H9 (cell line): ENCODE data around the gene ACP4. TPM values are rescaled to one million over a fixed set of nuclear protein-coding genes. Genes with fewer than 3 reads are reported as not detected.
A peak's percentile ranks its signal among the peaks of the same experiment; 100 is the strongest.

Experiments used
- DNase-seq: peaks from one replicate; pipeline ENCODE4 v3.0.0-alpha.2; 2017
- H2AFZ ChIP-seq: one replicate; pipeline ENCODE4 v1.6.1; 2013; ENCODE audit warnings: mild to moderate bottlenecking, low read length, control low read depth, moderate library complexity
- H2AK5ac ChIP-seq: 2 replicates; pipeline ENCODE4 v1.6.1; 2013; ENCODE audit warnings: low read length, control low read depth, mixed read lengths; ENCODE audit not compliant: insufficient read length
- H2BK120ac ChIP-seq: one replicate; pipeline ENCODE4 v1.6.1; 2013; ENCODE audit warnings: low read depth, mild to moderate bottlenecking, low read length, control low read depth, inconsistent platforms; ENCODE audit not compliant: poor library complexity, severe bottlenecking
- H2BK12ac ChIP-seq: 2 replicates; pipeline ENCODE4 v1.6.1; 2013; ENCODE audit warnings: low read length, control low read depth, mixed read lengths, low read depth; ENCODE audit not compliant: insufficient read length
- H2BK15ac ChIP-seq: 2 replicates; pipeline ENCODE4 v1.6.1; 2013; ENCODE audit warnings: low read depth, low read length, control low read depth
- H2BK20ac ChIP-seq: one replicate; pipeline ENCODE4 v1.6.1; 2013; ENCODE audit warnings: low read depth, mild to moderate bottlenecking, low read length, control low read depth, inconsistent platforms; ENCODE audit not compliant: poor library complexity, severe bottlenecking
- H2BK5ac ChIP-seq: 2 replicates; pipeline ENCODE4 v1.6.1; 2013; ENCODE audit warnings: low read length, control low read depth, mixed read lengths; ENCODE audit not compliant: insufficient read length
- H3K14ac ChIP-seq: 2 replicates; pipeline ENCODE4 v1.6.1; 2013; ENCODE audit warnings: low read length, control low read depth; ENCODE audit not compliant: insufficient read depth
- H3K18ac ChIP-seq: 2 replicates; pipeline ENCODE4 v1.6.1; 2013; ENCODE audit warnings: low read depth, mild to moderate bottlenecking, mixed read lengths, low read length, control low read depth; ENCODE audit not compliant: insufficient read length
- H3K23ac ChIP-seq: 2 replicates; pipeline ENCODE4 v1.6.1; 2013; ENCODE audit warnings: low read length, control low read depth, mixed read lengths, low read depth; ENCODE audit not compliant: insufficient read length
- H3K23me2 ChIP-seq: 2 replicates; pipeline ENCODE4 v1.6.1; 2013; ENCODE audit warnings: low read depth, mild to moderate bottlenecking, mixed read lengths, low read length, control low read depth; ENCODE audit not compliant: insufficient read length, poor library complexity, severe bottlenecking
- H3K27ac ChIP-seq: 2 replicates; pipeline ENCODE4 v1.5.1; 2013; ENCODE audit warnings: low read length, control low read depth, mixed read lengths, low read depth; ENCODE audit not compliant: insufficient read length
- H3K27me3 ChIP-seq: 2 replicates; pipeline ENCODE4 v1.6.1; 2013; ENCODE audit warnings: low read length, control low read depth, inconsistent platforms; ENCODE audit not compliant: insufficient read depth
- H3K4ac ChIP-seq: 2 replicates; pipeline ENCODE4 v1.6.1; 2013; ENCODE audit warnings: low read depth, mild to moderate bottlenecking, control low read depth, inconsistent platforms, low read length, moderate library complexity
- H3K4me1 ChIP-seq: 2 replicates; pipeline ENCODE4 v1.6.1; 2013; ENCODE audit warnings: low read length, control low read depth, inconsistent platforms; ENCODE audit not compliant: insufficient read depth
- H3K4me2 ChIP-seq: 2 replicates; pipeline ENCODE4 v1.6.1; 2013; ENCODE audit warnings: low read length, control low read depth, mixed read lengths; ENCODE audit not compliant: insufficient read length, insufficient read depth
- H3K56ac ChIP-seq: 2 replicates; pipeline ENCODE4 v1.6.1; 2013; ENCODE audit warnings: low read depth, mild to moderate bottlenecking, mixed read lengths, low read length, control low read depth; ENCODE audit not compliant: insufficient read length
- H3K79me1 ChIP-seq: 2 replicates; pipeline ENCODE4 v1.6.1; 2013; ENCODE audit warnings: low read depth, mild to moderate bottlenecking, moderate library complexity, low read length, control low read depth, inconsistent platforms; ENCODE audit not compliant: insufficient read depth, poor library complexity, severe bottlenecking
- H3K79me2 ChIP-seq: 2 replicates; pipeline ENCODE4 v1.6.1; 2013; ENCODE audit warnings: low read length, control low read depth, inconsistent platforms; ENCODE audit not compliant: insufficient read depth
- H3K9ac ChIP-seq: 2 replicates; pipeline ENCODE4 v1.6.1; 2013; ENCODE audit warnings: low read length, control low read depth, mixed read lengths; ENCODE audit not compliant: insufficient read length; ENCODE audit errors: extremely low read depth
- H3K9me3 ChIP-seq: one replicate; pipeline ENCODE4 v1.6.1; 2013; ENCODE audit warnings: low read depth, low read length, inconsistent platforms; ENCODE audit not compliant: control insufficient read depth
- H3T11ph ChIP-seq: one replicate; pipeline ENCODE4 v1.6.1; 2013; ENCODE audit warnings: mild to moderate bottlenecking, low read length, control low read depth, inconsistent platforms
- H4K20me1 ChIP-seq: one replicate; pipeline ENCODE4 v1.6.1; 2013; ENCODE audit not compliant: control insufficient read depth, insufficient read length, insufficient read depth
- H4K5ac ChIP-seq: 2 replicates; pipeline ENCODE4 v1.6.1; 2013; ENCODE audit warnings: low read depth, mild to moderate bottlenecking, mixed read lengths, low read length, control low read depth; ENCODE audit not compliant: insufficient read length
- H4K8ac ChIP-seq: replicated peaks from 2 replicates; pipeline ENCODE4 v1.6.1; 2013; ENCODE audit warnings: low read length, control low read depth, mixed read lengths, low read depth; ENCODE audit not compliant: insufficient read length
- H4K91ac ChIP-seq: 2 replicates; pipeline ENCODE4 v1.6.1; 2013; ENCODE audit warnings: low read depth, mild to moderate bottlenecking, moderate library complexity, mixed read lengths, low read length, control low read depth; ENCODE audit not compliant: insufficient read length
- H3K27ac Mint-ChIP-seq, 3 experiments: 2 replicates in 2 of 3; 3 replicates in 1 of 3; pipeline ENCODE4 v1.8.0; 2020 to 2021; ENCODE audit warnings: mixed read lengths in 3 of 3, mild to moderate bottlenecking in 1 of 3, moderate library complexity in 1 of 3
- H3K27me3 Mint-ChIP-seq: 2 replicates; pipeline ENCODE4 v1.8.0; 2021; ENCODE audit warnings: low read depth, mild to moderate bottlenecking, moderate library complexity, mixed read lengths
- H3K36me3 Mint-ChIP-seq, 3 experiments: 2 replicates in 2 of 3; 3 replicates in 1 of 3; pipeline ENCODE4 v1.8.0; 2020 to 2021; ENCODE audit warnings: low read depth in 3 of 3, mixed read lengths in 3 of 3; ENCODE audit not compliant: insufficient read depth in 1 of 3
- H3K4me1 Mint-ChIP-seq, 2 experiments: 2 replicates each; pipeline ENCODE4 v1.8.0; 2020; ENCODE audit warnings: mixed read lengths in 2 of 2
- H3K4me3 Mint-ChIP-seq, 2 experiments: 2 replicates in 1 of 2; 3 replicates in 1 of 2; pipeline ENCODE4 v1.8.0; 2020 to 2021; ENCODE audit warnings: mild to moderate bottlenecking in 2 of 2, mixed read lengths in 2 of 2, moderate library complexity in 1 of 2
- H3K9me3 Mint-ChIP-seq, 2 experiments: 2 replicates in 1 of 2; 3 replicates in 1 of 2; pipeline ENCODE4 v1.8.0; 2020; ENCODE audit warnings: mild to moderate bottlenecking in 2 of 2, mixed read lengths in 2 of 2, moderate library complexity in 1 of 2
- CTCF ChIP-seq: fragments of 200-600 bp; sonication (generic); conservative IDR thresholded peaks from 3 replicates; pipeline ENCODE4 v1.8.0; 2021; ENCODE audit warnings: antibody characterized with exemption, mild to moderate bottlenecking
- WGBS: extraction: QIAGEN DNeasy Blood & Tissue Kit; methylation state at CpG from one replicate; pipeline ENCODE4 v1.1.7; 2013; ENCODE audit warnings: missing lambda C conversion rate, low lambda C conversion rate, mixed read lengths; ENCODE audit not compliant: insufficient read length; ENCODE audit errors: extremely low coverage; 5-methylcytosine and 5-hydroxymethylcytosine counted together
- total RNA-seq: library from RNA; stranded (reverse); gene quantifications from 2 replicates; pipeline ENCODE4 v1.2.1, GENCODE V29; 2021

ACP4 gene
- total RNA-seq, 1 experiment from 2014 or later = not detected

GRCh38 chr19:50820086-50820485 lies 29.9 kb downstream of the ACP4 start:
- H3K9me3 ChIP-seq = no peaks in the 10 kb centered on the region
- peaks cover 87% of the 10 kb centered on the region for H3K27me3 Mint-ChIP-seq
- no peaks in the 10 kb centered on the region for H3K79me1 ChIP-seq
- no peak overlapping the region for H3K56ac ChIP-seq
- H3K4me1 Mint-ChIP-seq = peaks cover 33 to 42% of the 10 kb centered on the region in 2 experiments
- H3K23me2 ChIP-seq = peaks cover 8% of the 10 kb centered on the region
- H4K8ac ChIP-seq = no peak overlapping the region
- H4K91ac ChIP-seq = no peak overlapping the region
- H3K9me3 Mint-ChIP-seq = peaks cover 0 to 4% of the 10 kb centered on the region in 2 experiments; a peak in 3 of 5 replicates
- H2BK120ac ChIP-seq = no peak overlapping the region
- no peak overlapping the region for H2BK12ac ChIP-seq
- no peak overlapping the region for H3T11ph ChIP-seq
- H3K4me2 ChIP-seq = peak overlapping the region; percentile 92
- H3K9ac ChIP-seq = no peak overlapping the region
- no peak overlapping the region for H2BK15ac ChIP-seq
- DNase-seq = no peak
- peaks cover 12% of the 10 kb centered on the region for H3K27me3 ChIP-seq
- H4K20me1 ChIP-seq = no peaks in the 10 kb centered on the region
- H3K18ac ChIP-seq = no peak overlapping the region
- no peak overlapping the region for H2AFZ ChIP-seq
- H3K27ac ChIP-seq = no peak overlapping the region
- H2AK5ac ChIP-seq = no peak overlapping the region
- peak overlapping the region in 1 of 2 experiments; percentile 76; a peak in 4 of 5 replicates for H3K4me3 Mint-ChIP-seq
- no peak overlapping the region for H3K23ac ChIP-seq
- H2BK5ac ChIP-seq = no peak overlapping the region
- TF ChIP-seq CTCF = no peak
- no peak overlapping the region for H2BK20ac ChIP-seq
- no peak overlapping the region for H3K27ac Mint-ChIP-seq
- H4K5ac ChIP-seq = no peak overlapping the region
- peaks cover 5% of the 10 kb centered on the region; the same call in 1 of the 2 replicates for H3K4me1 ChIP-seq
- H3K4ac ChIP-seq = no peak overlapping the region
- peaks cover 0 to 2% (median 0%) of the 10 kb centered on the region in 3 experiments; a peak in 4 of 7 replicates for H3K36me3 Mint-ChIP-seq
- no CpG with 5 or more reads among the region's 15 CpGs for WGBS
- H3K14ac ChIP-seq = no peak overlapping the region
- H3K79me2 ChIP-seq = no peaks in the 10 kb centered on the region
